ENCODE data around the gene FASTKD2.
A peak's percentile ranks its signal among the peaks of the same experiment; 100 is the strongest.

The FASTKD2 gene

GRCh38 chr2:206764673-206765241 is 649 bp upstream of the FASTKD2 start:
- in situ Hi-C loops (cut with HindIII; ENCODE audit: low sequenced_read_pairs) = no loop called here
- TF ChIP-seq CTCF (IDR thresholded peaks at IDR 0.05; ENCODE audit: low read depth, low read length) = no peak
- no peak for DNase-seq (ENCODE audit: low read depth, low spot score)

DNA sequence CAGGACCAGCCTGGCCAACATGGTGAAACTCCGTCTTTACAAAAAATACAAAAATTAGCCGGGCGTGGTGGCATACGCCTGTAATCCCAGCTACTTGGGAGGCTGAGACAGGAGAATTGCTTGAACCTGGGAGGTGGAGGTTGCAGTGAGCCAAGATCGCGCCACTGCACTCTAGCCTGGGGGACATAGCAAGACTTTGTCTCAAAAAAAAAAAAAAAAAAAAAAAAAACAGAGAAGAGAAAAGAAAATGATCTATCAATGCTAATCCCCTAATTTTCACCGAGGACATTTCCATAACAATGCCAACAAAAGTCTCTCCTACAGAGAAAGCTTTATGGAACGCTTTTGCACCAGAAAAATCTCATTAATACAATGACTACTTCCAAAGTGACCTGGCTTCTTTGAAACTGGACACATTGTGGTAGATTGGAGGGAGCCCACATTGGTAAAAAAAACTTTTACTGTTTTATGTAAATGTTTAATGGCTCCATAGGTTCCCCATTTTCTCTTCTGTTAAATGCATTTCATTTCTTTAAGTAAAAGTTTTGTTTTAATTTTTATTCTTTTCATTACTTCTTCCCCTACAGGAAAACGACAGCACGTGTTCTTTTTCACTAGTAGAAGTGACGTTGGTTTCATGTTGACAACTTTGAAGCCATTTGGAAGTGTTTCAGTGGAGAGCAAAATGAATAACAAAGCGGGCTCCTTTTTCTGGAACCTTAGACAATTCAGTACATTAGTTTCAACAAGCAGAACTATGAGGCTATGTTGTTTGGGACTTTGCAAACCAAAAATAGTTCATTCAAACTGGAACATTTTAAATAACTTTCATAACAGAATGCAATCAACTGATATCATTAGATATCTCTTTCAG is 888 bp downstream of the FASTKD2 start:
- no peak for TF ChIP-seq CTCF (IDR thresholded peaks at IDR 0.05; ENCODE audit: low read depth, low read length)
- peak overlapping the region; percentile 89 for H3K4me3 ChIP-seq (ENCODE audit: low read depth, low read length)
- DNase-seq (ENCODE audit: low read depth, low spot score) = no peak
- in situ Hi-C loops (cut with HindIII; ENCODE audit: low sequenced_read_pairs) = no loop called here

More at GRCh38 chr2:206764673-206765241, 649 bp upstream of the FASTKD2 start:
- H3K4me3 ChIP-seq (ENCODE audit: low read depth, low read length) = peak overlapping the region; percentile 89

DNA sequence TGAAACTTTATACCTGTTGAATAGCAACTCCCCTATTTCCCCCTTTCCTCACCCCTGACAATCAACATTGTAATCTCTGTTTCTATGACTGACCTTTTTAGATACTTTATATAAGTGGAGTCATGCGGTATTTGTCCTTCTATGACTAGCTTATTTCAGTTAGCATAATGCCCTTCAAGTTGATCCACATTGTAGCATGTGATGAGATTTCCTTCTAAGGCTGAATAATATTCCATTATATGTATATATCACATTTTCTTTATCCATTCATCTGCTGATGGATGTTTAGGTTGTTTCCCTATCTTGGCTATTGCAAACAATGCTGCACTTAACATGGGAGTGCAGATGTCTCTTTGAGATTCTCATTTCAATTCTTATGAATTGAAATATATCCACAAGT is 9.5 kb downstream of the FASTKD2 start:
- no peak for DNase-seq (ENCODE audit: low read depth, low spot score)
- no peak overlapping the region for H3K4me3 ChIP-seq (ENCODE audit: low read depth, low read length)
- in situ Hi-C loops (cut with HindIII; ENCODE audit: low sequenced_read_pairs) = no loop called here
- TF ChIP-seq CTCF (IDR thresholded peaks at IDR 0.05; ENCODE audit: low read depth, low read length) = no peak

DNA sequence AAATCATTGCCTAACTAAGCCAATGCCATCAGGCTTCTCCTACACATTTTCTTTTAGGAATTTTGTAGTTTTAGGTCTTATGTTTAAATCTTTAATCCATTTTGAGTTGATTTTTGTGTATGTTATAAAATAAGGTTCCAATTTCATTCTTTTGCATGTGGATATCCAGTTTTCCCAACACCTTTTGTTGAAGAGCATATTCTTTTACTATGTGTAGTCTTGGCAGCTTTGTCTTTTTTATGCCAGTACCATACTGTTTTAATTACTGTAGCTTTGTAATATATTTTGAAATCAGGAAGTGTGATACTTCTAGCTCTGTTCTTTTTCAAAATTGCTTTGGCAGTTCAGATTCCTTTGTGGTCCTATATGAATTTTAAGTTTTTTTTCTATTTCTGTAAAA is 11.0 kb downstream of the FASTKD2 start:
- no peak for DNase-seq (ENCODE audit: low read depth, low spot score)
- TF ChIP-seq CTCF (IDR thresholded peaks at IDR 0.05; ENCODE audit: low read depth, low read length) = no peak
- in situ Hi-C loops (cut with HindIII; ENCODE audit: low sequenced_read_pairs) = no loop called here
- no peak overlapping the region for H3K4me3 ChIP-seq (ENCODE audit: low read depth, low read length)

GRCh38 chr2:206780671-206781070 is 15.3 kb downstream of the FASTKD2 start:
- no peak for DNase-seq (ENCODE audit: low read depth, low spot score)
- no peak overlapping the region for H3K4me3 ChIP-seq (ENCODE audit: low read depth, low read length)
- TF ChIP-seq CTCF (IDR thresholded peaks at IDR 0.05; ENCODE audit: low read depth, low read length) = no peak
- in situ Hi-C loops (cut with HindIII; ENCODE audit: low sequenced_read_pairs) = no loop called here

DNA sequence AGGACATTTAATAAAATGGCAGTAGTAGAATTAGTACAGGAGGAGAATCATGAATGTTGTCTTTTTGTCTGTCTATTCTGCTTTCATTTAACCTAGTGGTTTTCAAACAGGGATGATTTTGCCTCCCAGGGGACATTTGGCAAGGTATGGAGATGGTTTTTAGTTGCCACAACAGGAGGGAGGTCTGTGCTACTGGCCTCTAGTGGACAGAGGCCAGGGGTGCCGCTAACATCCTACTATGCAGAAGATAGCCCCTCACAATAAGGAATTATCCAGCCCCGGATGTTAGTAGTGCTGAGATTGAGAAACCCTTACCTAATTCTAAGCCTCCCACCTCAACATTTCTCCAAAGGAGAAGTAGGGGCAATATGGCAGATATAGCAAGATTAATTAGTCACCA is 18.3 kb downstream of the FASTKD2 start:
- no peak for DNase-seq (ENCODE audit: low read depth, low spot score)
- in situ Hi-C loops (cut with HindIII; ENCODE audit: low sequenced_read_pairs) = no loop called here
- H3K4me3 ChIP-seq (ENCODE audit: low read depth, low read length) = no peak overlapping the region
- peak; percentile 74 for TF ChIP-seq CTCF (IDR thresholded peaks at IDR 0.05; ENCODE audit: low read depth, low read length)
